LHCN-M2 (cell line): ENCODE results near the gene DHX30. TPM values are rescaled to one million over a fixed set of nuclear protein-coding genes. Genes with fewer than 3 reads are reported as not detected.
"Not testable (repeated sequence)": the region's sequence is repeated elsewhere in the genome, so short reads cannot be mapped to it uniquely, and the experiment has no call there.

Experiments
- DNase-seq: peaks from one replicate; pipeline ENCODE4 v3.0.0-alpha.2; 2012; ENCODE audit warnings: low read depth
- total RNA-seq: library from RNA; depleted of rRNA; stranded (reverse); fragments of >200 nt; gene quantifications from 2 replicates; pipeline ENCODE4 v1.2.3, GENCODE V29; 2014; rRNA removed

The DHX30 gene
- total RNA-seq, 1 experiment from 2014 or later = 96.3 TPM

- DNase-seq = no peak
Measured at GRCh38 chr3:47877719-47878118, 74.8 kb downstream of the DHX30 start.

GRCh38 chr3:47882338-47882737 lies 79.4 kb downstream of the DHX30 start:
- DNase-seq = no peak

- DNase-seq = no peak
Measured at GRCh38 chr3:47884603-47885002, 81.7 kb downstream of the DHX30 start.

- DNase-seq = no peak
Measured at GRCh38 chr3:47885168-47885567, 82.2 kb downstream of the DHX30 start.

GRCh38 chr3:47887991-47888390 lies 85.1 kb downstream of the DHX30 start:
- DNase-seq = not testable (repeated sequence)

GRCh38 chr3:47888986-47889757 lies 86.2 kb downstream of the DHX30 start:
- no peak for DNase-seq

- no peak for DNase-seq
Measured at GRCh38 chr3:47890126-47890827, 87.3 kb downstream of the DHX30 start.

GRCh38 chr3:47890828-47891612 lies 88.1 kb downstream of the DHX30 start:
- no peak for DNase-seq

GRCh38 chr3:47891613-47892005 lies 88.7 kb downstream of the DHX30 start:
- DNase-seq = no peak

GRCh38 chr3:47892286-47893040 lies 89.5 kb downstream of the DHX30 start:
- no peak for DNase-seq

- DNase-seq = no peak
Measured at GRCh38 chr3:47895241-47895640, 92.3 kb downstream of the DHX30 start.

- no peak for DNase-seq
Measured at GRCh38 chr3:47896736-47897135, 93.8 kb downstream of the DHX30 start.

GRCh38 chr3:47897954-47898353 lies 95.0 kb downstream of the DHX30 start:
- DNase-seq = no peak

GRCh38 chr3:47899495-47900108 lies 96.7 kb downstream of the DHX30 start:
- DNase-seq = no peak

Other genes with a start within 250 kb of the DHX30 start
- 0.19 and 0.29 TPM in 2 replicates for gene CSPG5, start 224.3 kb upstream of the DHX30 start, total RNA-seq
- gene SMARCC1, start 21.2 kb upstream of the DHX30 start, total RNA-seq = 41.4 and 44.9 TPM in 2 replicates
- gene MAP4, start 213.3 kb downstream of the DHX30 start, total RNA-seq = 90.6 and 106 TPM in 2 replicates